BLaER1 treated with 17β-estradiol and CSF1 and Interleukin-3, amounts not matched to agents 10 nM and 100 nM (cell line): ENCODE measurements around the gene MORC2.

Experiments used
- H3K27ac ChIP-seq, 11 experiments: shearing (Covaris generic); formaldehyde crosslinking; 2 replicates each; pipeline ENCODE4 v1.8.1; 2022
- H3K27me3 ChIP-seq, 11 experiments: shearing (Covaris generic); formaldehyde crosslinking; 2 replicates each; pipeline ENCODE4 v1.8.1; 2022
- H3K36me3 ChIP-seq, 11 experiments: shearing (Covaris generic); formaldehyde crosslinking; 2 replicates each; pipeline ENCODE4 v1.8.1; 2022
- H3K4me1 ChIP-seq, 10 experiments: shearing (Covaris generic); formaldehyde crosslinking; 2 replicates each; pipeline ENCODE4 v1.8.1; 2022
- H3K4me2 ChIP-seq, 11 experiments: shearing (Covaris generic); formaldehyde crosslinking; 2 replicates each; pipeline ENCODE4 v1.8.1; 2022
- H3K4me3 ChIP-seq, 10 experiments: shearing (Covaris generic); formaldehyde crosslinking; 2 replicates each; pipeline ENCODE4 v1.8.1; 2022
- H3K9ac ChIP-seq, 11 experiments: shearing (Covaris generic); formaldehyde crosslinking; 2 replicates each; pipeline ENCODE4 v1.8.1; 2022
- H3K9me3 ChIP-seq, 11 experiments: shearing (Covaris generic); formaldehyde crosslinking; replicated peaks in 1 of 11; 2 replicates each; pipeline ENCODE4 v1.8.1; 2022
- H4K20me1 ChIP-seq, 11 experiments: shearing (Covaris generic); formaldehyde crosslinking; 2 replicates each; pipeline ENCODE4 v1.8.1; 2022
- Cebpa-rat ChIP-seq, 11 experiments: shearing (Covaris generic); IDR thresholded peaks; 2 replicates each; pipeline ENCODE4 v1.8.1; 2022

The MORC2 gene

GRCh38 chr22:30931541-30932300, 36.9 kb downstream of the MORC2 start:
- H3K36me3 ChIP-seq, result peaks cover 98 to 100% (median 100%) of the 10 kb centered on the region in 11 experiments
- H3K27me3 ChIP-seq, result no peaks in the 10 kb centered on the region
- H3K9me3 ChIP-seq, result no peaks in the 10 kb centered on the region
- H3K9ac ChIP-seq, result no peak overlapping the region
- no peak overlapping the region for H3K4me3 ChIP-seq
- no peak overlapping the region for H3K27ac ChIP-seq
- TF ChIP-seq Cebpa-rat (IDR thresholded peaks at IDR 0.05), result no peak
- peaks cover 0 to 72% (median 17%) of the 10 kb centered on the region in 11 experiments; a peak in 9 of 22 replicates for H4K20me1 ChIP-seq
- no peaks in the 10 kb centered on the region for H3K4me1 ChIP-seq
- H3K4me2 ChIP-seq, result no peak overlapping the region

GRCh38 chr22:30930228-30930627, 38.3 kb downstream of the MORC2 start:
- H3K27me3 ChIP-seq, result no peaks in the 10 kb centered on the region
- no peak for TF ChIP-seq Cebpa-rat (IDR thresholded peaks at IDR 0.05)
- H3K9me3 ChIP-seq, result no peaks in the 10 kb centered on the region
- no peak overlapping the region for H3K9ac ChIP-seq
- peaks cover 0 to 77% (median 17%) of the 10 kb centered on the region in 11 experiments; a peak in 9 of 22 replicates for H4K20me1 ChIP-seq
- H3K4me2 ChIP-seq, result no peak overlapping the region
- H3K27ac ChIP-seq, result no peak overlapping the region
- peaks cover 99 to 100% (median 100%) of the 10 kb centered on the region in 11 experiments for H3K36me3 ChIP-seq
- no peaks in the 10 kb centered on the region for H3K4me1 ChIP-seq
- no peak overlapping the region for H3K4me3 ChIP-seq

GRCh38 chr22:30928401-30928800, 40.2 kb downstream of the MORC2 start:
- H3K4me1 ChIP-seq, result no peaks in the 10 kb centered on the region
- H3K36me3 ChIP-seq, result peaks cover 84 to 98% (median 95%) of the 10 kb centered on the region in 11 experiments
- no peak overlapping the region for H3K27ac ChIP-seq
- H3K4me3 ChIP-seq, result no peak overlapping the region
- H3K9ac ChIP-seq, result no peak overlapping the region
- no peaks in the 10 kb centered on the region for H3K9me3 ChIP-seq
- H3K27me3 ChIP-seq, result no peaks in the 10 kb centered on the region
- no peak for TF ChIP-seq Cebpa-rat (IDR thresholded peaks at IDR 0.05)
- H4K20me1 ChIP-seq, result peaks cover 0 to 77% (median 18%) of the 10 kb centered on the region in 11 experiments; a peak in 9 of 22 replicates
- no peak overlapping the region for H3K4me2 ChIP-seq

GRCh38 chr22:30927806-30928205, 40.8 kb downstream of the MORC2 start:
- H3K4me1 ChIP-seq, result no peaks in the 10 kb centered on the region
- H3K4me3 ChIP-seq, result no peak overlapping the region
- H3K4me2 ChIP-seq, result no peak overlapping the region
- peaks cover 78 to 97% (median 89%) of the 10 kb centered on the region in 11 experiments for H3K36me3 ChIP-seq
- peaks cover 0 to 2% (median 0%) of the 10 kb centered on the region in 11 experiments; a peak in 5 of 22 replicates for H3K27me3 ChIP-seq
- no peak overlapping the region for H3K9ac ChIP-seq
- peaks cover 0 to 77% (median 18%) of the 10 kb centered on the region in 11 experiments; a peak in 9 of 22 replicates for H4K20me1 ChIP-seq
- H3K27ac ChIP-seq, result no peak overlapping the region
- TF ChIP-seq Cebpa-rat (IDR thresholded peaks at IDR 0.05), result no peak
- H3K9me3 ChIP-seq, result no peaks in the 10 kb centered on the region

- Histone ChIP-seq H3K27ac (no peak overlapping the region), H3K27me3 (peaks cover 9 to 13% (median 11%) of the 10 kb centered on the region in 11 experiments), H3K36me3 (peaks cover 67 to 86% (median 78%) of the 10 kb centered on the region in 11 experiments), H3K9me3 (no peaks in the 10 kb centered on the region), H3K4me3 (no peak overlapping the region), H3K4me1 (no peaks in the 10 kb centered on the region), H4K20me1 (peaks cover 0 to 68% (median 16%) of the 10 kb centered on the region in 11 experiments; a peak in 9 of 22 replicates), H3K9ac (no peak overlapping the region), H3K4me2 (no peak overlapping the region)
- TF ChIP-seq Cebpa-rat (IDR thresholded peaks at IDR 0.05), result no peak
Observed at GRCh38 chr22:30926706-30927105, 41.9 kb downstream of the MORC2 start.

- Histone ChIP-seq H3K27me3 (peaks cover 20 to 23% (median 21%) of the 10 kb centered on the region in 11 experiments), H3K27ac (no peak overlapping the region), H3K9ac (no peak overlapping the region), H4K20me1 (peaks cover 0 to 62% (median 13%) of the 10 kb centered on the region in 11 experiments; a peak in 9 of 22 replicates), H3K36me3 (peaks cover 56 to 76% (median 67%) of the 10 kb centered on the region in 11 experiments), H3K4me1 (no peaks in the 10 kb centered on the region), H3K4me3 (no peak overlapping the region), H3K4me2 (no peak overlapping the region), H3K9me3 (no peaks in the 10 kb centered on the region)
- TF ChIP-seq Cebpa-rat (IDR thresholded peaks at IDR 0.05), result no peak
Observed at GRCh38 chr22:30925667-30926066, 42.9 kb downstream of the MORC2 start.

- no peak overlapping the region for H3K4me3 ChIP-seq
- no peak overlapping the region for H3K27ac ChIP-seq
- H3K4me1 ChIP-seq, result no peaks in the 10 kb centered on the region
- H3K9me3 ChIP-seq, result no peaks in the 10 kb centered on the region
- peaks cover 20 to 27% (median 21%) of the 10 kb centered on the region in 11 experiments for H3K27me3 ChIP-seq
- no peak overlapping the region for H3K4me2 ChIP-seq
- H3K9ac ChIP-seq, result no peak overlapping the region
- peaks cover 33 to 53% (median 44%) of the 10 kb centered on the region in 11 experiments for H3K36me3 ChIP-seq
- H4K20me1 ChIP-seq, result peaks cover 0 to 48% (median 0%) of the 10 kb centered on the region in 11 experiments; a peak in 6 of 22 replicates
- TF ChIP-seq Cebpa-rat (IDR thresholded peaks at IDR 0.05), result no peak
Observed at GRCh38 chr22:30923168-30923900, 45.2 kb downstream of the MORC2 start.

- Histone ChIP-seq H3K4me1 (no peaks in the 10 kb centered on the region), H3K4me2 (0 out of 22 replicates have a peak overlapping the region, but pooled peaks of 1 of the 11 experiments have one; percentile 7), H3K4me3 (no peak overlapping the region), H3K9me3 (no peaks in the 10 kb centered on the region), H3K27ac (no peak overlapping the region), H4K20me1 (peaks cover 0 to 36% (median 0%) of the 10 kb centered on the region in 11 experiments; a peak in 4 of 22 replicates), H3K36me3 (peaks cover 22 to 41% (median 32%) of the 10 kb centered on the region in 11 experiments), H3K9ac (no peak overlapping the region), H3K27me3 (peaks cover 20 to 27% (median 21%) of the 10 kb centered on the region in 11 experiments)
- no peak for TF ChIP-seq Cebpa-rat (IDR thresholded peaks at IDR 0.05)
Observed at GRCh38 chr22:30922151-30922611, 46.4 kb downstream of the MORC2 start.

GRCh38 chr22:30921108-30921507, 47.5 kb downstream of the MORC2 start:
- no peak overlapping the region for H3K4me2 ChIP-seq
- no peak overlapping the region for H3K9ac ChIP-seq

More at GRCh38 chr22:30921108-30921507, 47.5 kb downstream of the MORC2 start:
- peaks cover 0 to 32% (median 0%) of the 10 kb centered on the region in 11 experiments; a peak in 3 of 22 replicates for H4K20me1 ChIP-seq
- no peak overlapping the region for H3K4me3 ChIP-seq
- peaks cover under 1 to 5% (median 2%) of the 10 kb centered on the region in 11 experiments; a peak in 19 of 22 replicates for H3K9me3 ChIP-seq
- TF ChIP-seq Cebpa-rat (IDR thresholded peaks at IDR 0.05), result no peak
- H3K27ac ChIP-seq, result no peak overlapping the region
- peaks cover 20 to 27% (median 21%) of the 10 kb centered on the region in 11 experiments for H3K27me3 ChIP-seq
- peaks cover 11 to 31% (median 22%) of the 10 kb centered on the region in 11 experiments for H3K36me3 ChIP-seq
- no peaks in the 10 kb centered on the region for H3K4me1 ChIP-seq
